Activated naive CD8-positive, alpha-beta T cell treated with anti-CD3 and anti-CD28 coated beads, Interleukin-2, amount 50 U/mL, for 16 hours (primary cell): Measurements from ENCODE around the gene ACYP1.
A peak's percentile ranks its signal among the peaks of the same experiment; 100 is the strongest.

Experiments
- DNase-seq: peaks from one replicate; pipeline ENCODE4 v3.0.0-alpha.2; 2020; ENCODE audit warnings: low read depth, low spot score

Gene ACYP1

DNA sequence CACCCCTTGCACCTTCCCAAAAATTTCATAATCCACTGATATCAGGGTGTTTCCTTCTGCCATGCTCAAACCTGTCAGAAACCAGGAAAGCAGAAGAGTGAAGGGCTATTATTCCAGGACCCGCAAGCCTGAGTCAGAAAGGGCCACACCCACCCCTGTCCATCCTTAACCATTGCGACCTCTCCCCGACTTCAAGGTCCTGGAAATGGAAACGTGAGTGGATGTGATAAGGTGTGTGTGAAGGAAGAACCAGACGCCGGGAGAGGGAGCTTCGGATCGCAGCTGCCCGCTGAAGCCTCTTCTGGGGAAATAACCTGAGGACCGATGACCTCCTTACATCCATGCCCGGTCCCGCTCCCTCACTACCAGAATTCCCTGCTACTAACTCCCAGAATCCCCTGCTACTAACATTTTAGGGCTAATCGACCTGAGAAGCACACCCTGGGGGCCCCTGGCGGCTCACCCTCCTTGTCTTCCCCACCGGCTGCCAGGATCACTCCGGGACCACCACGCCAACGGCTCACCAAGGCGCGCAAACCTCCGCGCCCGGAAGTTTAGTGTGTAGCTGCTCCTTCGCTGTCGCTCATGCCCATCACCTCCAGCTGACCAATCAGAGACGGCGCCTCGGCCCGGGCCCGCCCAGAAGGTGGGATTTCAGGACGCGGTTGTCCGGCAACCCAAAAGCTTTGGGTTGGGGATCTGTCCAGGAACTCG, at the start of gene ACYP1:
TSS of gene ACYP1 (minus strand) at position 534 of the 714 bp plus-strand sequence. CDS start at position 63, 471 bp downstream.
- peak; percentile 86 for DNase-seq

DNA sequence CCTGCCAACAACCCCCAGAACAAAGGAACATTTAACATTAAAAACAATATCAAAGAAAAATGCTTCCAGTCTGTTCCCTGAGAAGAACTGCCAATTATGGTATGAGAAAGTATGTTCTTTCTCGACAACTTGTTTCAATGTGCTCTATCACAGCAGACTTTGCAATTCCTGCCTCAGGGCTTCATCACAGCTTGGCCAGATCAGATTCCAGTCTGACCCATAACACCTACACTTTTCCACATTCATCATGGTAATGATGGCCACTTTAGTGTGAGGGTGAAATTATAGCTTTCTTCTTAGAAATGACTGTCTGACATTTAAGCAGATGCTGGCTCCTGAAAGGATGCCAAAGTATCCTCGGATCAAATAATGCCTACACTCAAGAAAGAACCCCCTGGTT, 46.1 kb upstream of the ACYP1 start:
- no peak for DNase-seq

DNA sequence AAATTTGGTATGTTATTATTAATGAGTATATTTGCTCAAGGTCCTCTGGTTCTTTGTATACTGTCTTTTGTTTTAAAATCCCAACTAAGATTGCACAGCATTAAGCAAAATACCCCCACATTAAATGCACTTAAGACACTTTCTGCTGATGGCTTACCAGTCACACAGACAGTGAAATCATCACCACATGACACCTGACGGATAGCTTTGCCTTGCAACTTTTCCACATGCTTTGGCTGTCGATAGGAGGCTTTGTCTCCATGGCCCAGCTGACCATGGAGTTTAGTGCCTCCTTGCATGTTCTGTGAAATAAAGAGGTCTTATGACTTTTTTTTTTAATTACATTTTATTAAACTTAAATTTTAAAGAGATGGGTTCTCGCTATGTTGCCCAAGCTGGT, 43.4 kb upstream of the ACYP1 start:
- DNase-seq: no peak

DNA sequence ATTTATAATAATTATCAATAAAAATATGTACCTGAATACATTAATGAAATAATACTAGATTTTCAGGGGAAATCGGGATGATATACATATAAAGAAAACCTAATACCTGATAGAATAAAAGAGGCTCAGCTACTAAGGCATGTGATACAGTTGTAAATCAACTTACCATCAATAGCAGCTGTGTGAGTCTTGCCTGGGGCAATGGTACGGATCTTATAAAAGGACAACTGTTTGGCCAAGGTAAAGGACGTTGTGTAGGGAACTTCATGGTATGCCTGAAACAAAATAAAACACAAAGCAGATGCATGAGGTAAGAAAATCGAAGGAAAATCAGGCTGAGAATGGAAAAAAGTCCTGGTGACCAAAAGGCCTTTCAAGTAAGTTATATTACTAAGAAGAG, 37.7 kb upstream of the ACYP1 start:
- no peak for DNase-seq

DNA sequence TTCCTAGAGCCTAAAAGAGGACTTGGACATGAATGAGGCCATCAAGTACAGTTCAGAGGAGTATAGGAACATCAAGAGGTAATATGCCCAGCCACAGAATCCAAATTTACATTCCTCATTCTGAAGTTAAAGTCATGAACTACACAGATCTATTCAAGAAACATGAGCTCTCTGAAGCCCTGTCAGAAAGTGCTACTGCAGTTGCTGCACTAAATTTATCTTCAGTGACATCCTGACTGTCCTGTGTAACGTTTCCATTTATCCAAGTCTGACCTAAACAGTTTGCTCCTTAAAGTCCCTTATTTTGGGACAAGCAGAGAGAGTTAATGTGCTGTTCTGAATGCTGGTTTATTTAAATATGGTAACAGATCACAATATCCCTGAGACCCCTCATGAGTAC, 34.9 kb upstream of the ACYP1 start:
- no peak for DNase-seq

DNA sequence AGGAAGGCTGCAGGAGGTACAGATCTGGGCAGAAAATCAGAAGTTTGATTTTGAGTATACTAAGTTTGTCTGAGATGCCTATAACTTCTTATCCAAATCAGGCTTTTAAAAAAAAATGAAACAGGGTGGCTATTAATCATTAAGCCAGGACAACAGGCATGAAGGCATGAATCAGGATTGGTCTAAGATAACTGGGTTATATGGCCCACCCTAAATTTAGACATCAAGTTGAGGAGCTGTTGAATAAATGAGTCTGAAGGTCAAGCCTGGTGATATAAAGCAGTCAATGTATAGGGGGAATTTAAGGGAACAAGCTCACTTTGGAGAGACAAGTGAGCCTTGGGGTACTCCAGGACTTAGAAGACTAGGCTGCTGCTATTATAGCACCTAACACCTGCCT, 34.4 kb upstream of the ACYP1 start:
- no peak for DNase-seq

DNA sequence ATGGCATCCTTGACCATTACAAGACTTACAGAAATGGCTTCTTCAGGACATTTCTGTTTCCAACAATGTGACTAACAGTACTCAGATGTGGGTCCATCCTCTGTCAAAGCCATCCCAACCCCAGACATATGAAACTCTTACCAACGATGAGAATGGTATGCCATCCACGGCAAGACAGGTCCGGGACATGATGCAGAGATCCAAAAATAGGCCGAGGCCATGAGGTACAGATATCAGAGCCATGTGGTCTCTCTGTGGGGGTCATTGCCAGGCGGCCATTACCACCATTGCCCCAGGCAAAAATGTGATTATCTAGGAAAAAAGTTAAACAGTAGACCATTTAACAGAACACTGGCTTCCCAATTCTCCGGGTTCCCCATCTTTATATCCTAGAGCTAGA, 33.1 kb upstream of the ACYP1 start:
- no peak for DNase-seq

DNA sequence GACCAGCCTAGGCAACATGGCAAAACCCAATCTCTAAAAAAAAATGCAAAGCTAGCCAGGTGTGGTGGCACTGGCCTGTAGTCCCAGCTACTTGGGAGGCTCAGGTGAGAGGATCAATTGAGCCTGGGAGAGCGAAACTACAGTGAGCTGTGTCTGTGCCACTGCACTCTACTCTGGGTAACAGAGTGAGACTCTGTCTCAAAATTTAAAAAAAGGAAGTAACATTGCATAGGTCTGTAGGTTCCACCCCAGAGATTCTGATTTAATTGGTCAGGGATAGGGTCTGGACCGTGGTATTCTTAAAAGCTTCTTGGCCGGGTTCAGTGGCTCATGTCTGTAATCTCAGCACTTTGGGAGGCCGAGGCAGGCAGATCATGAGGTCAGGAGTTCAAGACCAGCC, 31.9 kb upstream of the ACYP1 start:
- DNase-seq: no peak

DNA sequence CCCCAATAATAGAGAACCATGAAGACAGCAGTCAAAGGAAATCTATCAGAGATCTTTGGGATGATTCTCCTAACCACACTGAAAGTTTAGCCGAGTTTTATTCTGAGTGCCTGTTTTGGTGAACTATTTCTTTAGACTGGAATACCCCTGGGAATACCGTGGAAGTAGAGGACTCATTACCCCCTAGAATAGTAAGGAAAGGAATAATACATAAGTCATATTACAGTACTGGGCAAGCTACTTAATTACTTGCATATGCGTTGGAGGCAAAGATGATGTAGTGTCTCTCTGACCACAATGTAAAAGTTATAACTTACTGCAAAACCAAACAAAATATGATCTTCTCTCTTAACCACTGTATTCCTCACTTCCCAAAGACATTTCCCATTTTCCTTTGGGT, 31.1 kb upstream of the ACYP1 start:
- no peak for DNase-seq

DNA sequence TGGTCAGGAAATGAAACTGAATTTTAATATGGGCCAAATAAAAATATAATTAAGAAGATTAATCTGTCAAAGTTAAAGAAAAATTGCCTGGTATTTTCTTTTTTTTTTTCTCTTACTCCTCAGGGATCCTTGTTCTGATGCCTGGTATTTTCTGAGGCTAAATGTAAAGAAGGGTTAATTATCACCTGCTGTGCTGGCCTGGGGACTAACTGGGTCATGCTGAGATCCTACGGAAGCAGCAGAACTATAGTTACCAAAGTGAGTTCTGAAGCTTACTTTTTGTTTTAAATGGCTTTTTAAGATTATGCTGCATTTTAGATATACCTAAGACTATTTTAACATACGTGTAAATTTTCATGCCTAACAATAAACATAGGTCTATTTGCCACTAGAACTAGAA, 28.9 kb upstream of the ACYP1 start:
- DNase-seq: no peak

DNA sequence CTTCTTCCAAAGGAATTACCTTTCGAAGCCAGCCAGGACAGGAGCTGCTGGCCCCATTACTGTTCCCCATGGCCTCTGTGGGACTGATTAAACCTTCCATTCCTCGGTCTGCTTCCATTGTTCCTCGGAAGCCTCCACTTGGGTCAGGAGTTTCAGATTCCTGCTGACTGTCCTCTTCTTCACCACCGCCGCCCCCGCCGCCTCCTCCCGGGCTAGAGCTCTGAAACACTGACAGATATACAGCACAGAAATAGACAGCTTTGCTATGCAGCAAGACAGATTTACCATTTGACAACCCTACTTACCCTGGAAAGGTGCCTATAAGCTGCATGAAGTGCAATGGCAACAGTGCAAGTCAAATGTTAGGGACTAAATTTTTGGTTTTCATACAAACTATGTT, 27.4 kb upstream of the ACYP1 start:
- DNase-seq: no peak

DNA sequence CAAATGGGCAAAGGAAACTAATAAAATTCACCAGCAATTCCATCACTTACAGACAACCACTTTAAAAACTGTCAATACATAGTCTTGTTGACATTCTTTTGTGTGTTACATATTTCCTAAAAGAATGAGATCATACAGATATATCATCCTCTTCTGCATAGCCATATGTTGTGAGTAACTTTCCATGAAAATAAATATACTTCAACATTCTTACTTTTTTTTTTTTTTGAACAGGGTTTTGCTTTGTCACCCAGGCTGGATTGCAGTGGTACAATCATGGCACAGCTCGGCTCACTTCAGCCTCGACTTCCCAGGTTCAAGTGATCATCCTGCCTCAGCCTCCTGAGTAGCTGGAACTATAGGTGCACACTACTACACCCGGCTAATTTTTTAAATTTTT, 26.5 kb upstream of the ACYP1 start:
- DNase-seq: no peak

DNA sequence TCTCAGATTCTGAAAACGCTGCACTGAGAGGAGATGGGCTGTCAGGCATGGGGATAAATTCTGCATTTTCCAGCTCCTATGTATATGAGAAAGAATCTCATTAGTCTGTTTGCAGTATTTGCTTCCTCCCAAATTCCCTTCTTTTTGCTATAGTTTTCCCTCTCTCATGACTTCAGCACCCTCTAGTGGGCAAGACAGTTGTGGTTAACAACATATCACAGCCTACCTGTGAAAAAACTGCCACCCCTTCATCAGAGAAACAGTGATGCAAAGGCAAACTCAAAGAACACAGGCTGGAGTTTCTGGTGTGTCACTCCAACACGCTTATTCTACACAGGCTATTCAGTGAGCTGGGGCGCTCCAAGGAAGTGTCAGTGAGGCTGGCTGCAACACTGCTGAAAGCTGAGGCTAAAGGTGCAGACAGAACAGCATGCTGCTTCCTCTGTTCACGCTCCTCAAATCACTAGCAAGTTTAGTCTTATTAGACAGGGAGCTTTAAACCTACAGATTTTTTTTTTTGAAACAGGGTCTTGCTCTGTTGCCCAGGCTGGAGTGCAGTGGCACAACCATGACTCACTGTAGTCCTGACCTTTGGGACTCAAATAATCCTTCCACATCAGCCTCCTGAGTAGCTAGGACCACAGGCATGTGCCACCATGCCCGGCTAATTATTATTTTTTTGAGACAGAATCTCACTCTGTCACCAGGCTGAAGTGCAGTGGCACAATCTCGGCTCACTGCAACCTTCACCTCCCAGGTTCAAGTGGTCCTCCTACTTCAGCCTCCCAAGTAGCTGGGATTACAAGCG, 24.9 kb upstream of the ACYP1 start:
- DNase-seq: no peak

DNA sequence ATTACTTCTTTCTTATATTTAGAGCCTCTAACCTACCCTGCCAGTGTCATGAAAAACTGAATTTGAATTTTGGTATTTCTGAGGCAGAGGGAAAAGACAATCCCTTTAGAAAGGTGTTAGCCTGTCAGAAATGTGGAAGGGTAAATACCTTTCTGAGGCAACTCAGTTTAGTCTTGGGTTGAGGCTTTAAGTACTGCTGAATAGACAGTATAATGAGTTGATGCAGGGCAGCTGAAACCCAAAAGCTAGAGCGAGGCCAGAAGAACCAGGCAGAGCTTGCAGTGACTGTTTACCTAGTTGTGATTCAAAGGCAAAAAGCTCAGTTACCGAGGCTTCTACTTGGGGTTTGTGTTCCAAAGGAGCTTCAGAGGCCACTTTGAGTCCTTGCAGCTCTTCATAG, 24.3 kb upstream of the ACYP1 start:
- no peak for DNase-seq

DNA sequence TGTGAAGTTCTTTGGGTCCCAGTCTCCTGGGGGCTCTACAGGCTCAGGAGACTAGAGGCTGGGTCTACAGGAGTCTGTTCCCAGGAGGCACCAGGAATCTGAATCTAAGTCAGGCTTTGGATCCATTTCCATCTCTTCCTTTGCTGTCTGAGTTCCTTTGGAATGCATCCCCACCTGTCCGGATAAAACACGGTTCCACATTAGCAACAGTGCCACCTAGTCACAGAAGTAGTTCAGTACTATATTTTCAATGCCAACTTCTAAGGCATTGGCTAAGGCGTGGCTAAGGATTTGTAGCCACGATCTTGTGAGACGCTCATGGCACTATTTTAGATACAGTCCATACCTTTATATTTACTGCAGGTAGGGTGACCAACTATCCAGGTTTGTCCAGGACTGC, 20.7 kb upstream of the ACYP1 start:
- DNase-seq: no peak

DNA sequence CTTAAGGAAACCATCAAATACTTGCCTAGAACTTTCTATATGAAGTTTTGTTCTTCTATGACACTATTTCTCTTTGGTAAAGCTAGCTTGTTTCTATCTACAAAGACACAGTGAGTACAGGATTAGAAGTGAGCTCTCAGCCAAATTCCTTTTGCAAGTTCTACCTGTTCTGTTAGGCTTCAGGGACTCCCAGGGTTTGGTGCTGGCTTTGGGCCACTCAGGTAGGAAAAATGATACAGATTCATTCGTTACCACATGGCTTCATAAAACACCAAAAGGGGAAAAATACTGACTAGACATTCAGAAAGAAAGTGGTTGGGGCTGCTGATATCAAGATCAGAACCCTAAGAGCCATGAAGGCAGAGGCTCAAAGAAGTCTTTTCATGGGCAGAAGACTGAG, 19.4 kb upstream of the ACYP1 start:
- no peak for DNase-seq

DNA sequence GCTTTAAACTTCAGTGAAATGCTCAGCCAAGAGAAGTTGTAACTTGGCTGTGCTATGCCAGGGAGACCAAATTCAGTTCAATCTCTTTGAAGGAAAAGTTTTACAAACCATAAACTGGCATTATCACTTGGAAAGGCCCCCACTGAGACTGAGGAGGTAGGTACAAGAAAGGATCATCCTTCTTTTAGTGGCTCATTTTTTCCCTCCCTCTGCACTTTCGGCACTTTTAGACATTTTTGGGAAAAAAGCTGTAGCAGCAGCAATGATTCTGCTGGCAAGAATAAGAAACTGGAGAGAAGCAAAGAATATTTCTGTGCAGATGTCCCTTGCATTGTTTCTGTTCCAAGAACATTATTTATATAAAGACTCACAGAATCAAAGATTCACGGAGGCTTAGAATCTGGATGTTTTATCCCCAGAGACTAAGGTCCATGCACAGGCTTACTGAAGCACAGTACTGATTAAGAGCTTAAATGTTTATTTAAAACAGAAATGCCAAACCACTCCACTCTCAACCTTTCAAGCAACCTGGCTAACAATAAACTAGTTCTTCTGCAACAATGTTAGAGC, 17.9 kb upstream of the ACYP1 start:
- no peak for DNase-seq

DNA sequence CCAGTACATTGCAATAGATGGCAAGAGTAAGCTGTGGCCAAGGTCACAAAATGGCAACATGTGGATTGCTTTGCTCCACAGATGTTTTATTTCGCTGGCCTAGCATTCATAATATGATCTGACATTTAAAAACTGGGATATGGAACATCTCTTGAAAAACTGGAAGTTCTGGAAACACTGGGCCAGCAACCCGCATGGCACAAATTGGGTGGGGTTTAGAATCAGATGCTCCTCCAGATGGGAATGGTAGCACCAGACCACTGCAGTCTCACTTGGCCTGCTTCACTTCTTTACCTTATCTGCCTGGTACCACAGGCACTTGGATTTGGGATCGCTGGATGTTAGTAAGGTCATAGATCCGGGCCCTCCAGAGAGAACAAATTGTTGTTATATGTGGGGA, 15.7 kb upstream of the ACYP1 start:
- DNase-seq: no peak

DNA sequence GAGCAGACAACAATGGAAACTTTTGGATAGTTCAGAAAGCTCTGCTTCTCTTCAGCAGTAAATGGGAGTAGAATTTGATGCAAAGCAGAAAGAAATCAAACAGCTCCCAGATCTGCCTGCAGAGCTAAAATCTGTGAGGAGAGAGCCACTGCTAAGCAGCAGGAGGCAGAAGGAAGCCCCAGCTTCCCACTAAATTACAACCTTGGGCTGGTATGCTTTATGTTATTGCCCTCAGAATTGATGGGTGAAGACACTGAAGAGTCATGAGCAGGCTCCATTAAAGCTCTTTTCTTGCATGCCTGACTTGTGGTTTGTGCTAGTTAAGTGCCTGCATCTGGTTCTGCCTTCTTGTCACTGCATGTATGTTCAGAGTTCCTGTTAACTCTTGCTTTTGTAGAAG, 14.0 kb upstream of the ACYP1 start:
- no peak for DNase-seq

DNA sequence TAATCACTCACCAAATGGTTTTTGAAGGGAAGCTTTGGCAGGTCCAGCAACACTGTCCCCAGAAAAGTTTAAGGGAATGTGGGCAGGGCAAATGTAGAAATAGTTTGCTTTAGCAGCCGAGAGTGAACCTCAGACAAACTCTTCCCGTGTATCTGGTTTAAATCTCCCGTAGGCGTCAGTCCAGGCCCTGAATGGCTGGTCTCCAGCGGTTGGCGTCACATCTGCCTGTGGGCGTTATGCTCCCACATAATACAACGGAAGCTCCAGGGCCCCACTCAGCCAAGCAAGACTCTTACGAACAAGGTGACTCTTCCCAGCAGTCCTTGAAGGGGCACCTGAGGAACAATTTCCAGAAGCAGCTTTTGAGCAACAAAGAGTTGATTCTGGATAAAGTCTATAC, 6.6 kb upstream of the ACYP1 start:
- DNase-seq: no peak

DNA sequence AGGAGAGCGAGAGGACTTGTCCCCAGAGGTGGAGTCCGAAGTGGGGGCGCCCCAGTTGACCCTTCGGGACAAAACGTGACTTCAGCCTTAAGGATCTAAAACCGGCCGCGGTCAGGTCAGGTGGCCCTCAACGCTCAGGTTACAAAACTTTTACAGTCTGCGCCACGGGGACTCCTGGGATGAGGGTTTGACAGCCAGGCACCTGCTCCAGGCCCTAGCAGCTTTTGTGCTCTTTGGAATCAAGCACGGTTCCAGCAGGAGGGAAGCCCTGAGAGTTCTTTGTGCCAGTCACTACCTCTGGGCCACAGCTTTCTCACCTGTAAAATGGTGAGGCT, 6.0 kb upstream of the ACYP1 start:
- DNase-seq: no peak

DNA sequence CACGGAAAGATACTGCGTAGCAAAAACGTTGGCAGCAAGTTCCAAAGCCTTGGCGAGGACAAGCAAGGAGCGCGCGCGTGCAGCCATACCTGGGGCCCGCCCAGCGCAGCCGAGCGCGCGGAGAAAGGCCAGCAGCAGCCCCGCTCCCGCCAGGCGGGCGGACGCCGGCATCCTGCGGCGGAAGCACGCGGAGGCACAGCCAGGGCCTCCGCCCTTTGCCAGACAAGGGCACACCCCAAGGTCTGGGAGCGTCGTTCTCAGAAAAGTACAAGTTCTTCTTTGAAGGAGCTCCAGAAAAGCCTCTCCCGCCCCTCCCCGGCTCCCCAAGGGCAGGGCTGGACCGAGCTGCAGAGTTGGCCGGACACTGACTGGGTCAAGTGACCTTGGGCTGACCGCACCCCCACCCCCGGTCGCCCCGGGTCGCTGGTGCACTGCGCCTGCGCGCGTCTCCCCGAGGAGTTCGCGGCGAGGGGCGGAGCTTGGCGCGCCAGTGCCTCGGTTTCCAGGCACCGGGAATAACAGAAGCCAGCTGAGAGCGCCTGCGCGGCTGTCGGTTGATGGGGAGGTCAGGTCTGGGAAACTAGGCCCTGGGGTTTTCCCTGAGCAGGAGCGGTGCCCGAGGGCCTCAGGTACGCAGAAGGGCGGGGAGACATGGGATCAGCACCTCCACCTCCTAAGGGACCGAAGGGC, 5.4 kb upstream of the ACYP1 start, which contains the start of gene ZC2HC1C:
TSS of gene ZC2HC1C (plus strand) at position 521 of the 690 bp plus-strand sequence. CDS start 933 bp downstream, outside the sequence.
- no peak for DNase-seq
